Peyer's patch (tissue), 4 donors: ENCODE measurements around the gene HEATR3. TPM values are rescaled to one million over a fixed set of nuclear protein-coding genes. Genes with fewer than 3 reads are reported as not detected.

Source experiments
- DNase-seq, 3 donors: peaks; one replicate each; pipeline ENCODE4 v3.0.0-alpha.2; 2017 to 2019
- H3K27ac ChIP-seq, 4 donors: fragments of 200-600 bp; sonication (generic); one replicate each; pipeline ENCODE4 v1.5.1; 2016 to 2019
- H3K27me3 ChIP-seq, 2 donors: fragments of 200-600 bp; sonication (generic); one replicate each; pipeline ENCODE4 v1.5.1; 2019
- H3K36me3 ChIP-seq, 3 donors: fragments of 200-600 bp; sonication (generic); one replicate each; pipeline ENCODE4 v1.5.1; 2016 to 2019
- H3K4me1 ChIP-seq, 4 donors: fragments of 200-600 bp; sonication (generic); one replicate each; pipeline ENCODE4 v1.5.1; 2016 to 2019
- H3K4me3 ChIP-seq, 4 donors: fragments of 200-600 bp; sonication (generic); 1 replicate in 3 of 4; 2 replicates in 1 of 4; pipeline ENCODE4 v1.5.1; 2016 to 2019; ENCODE audit warnings: mild to moderate bottlenecking in 1 of 4
- H3K9me3 ChIP-seq, 4 donors: fragments of 200-600 bp; sonication (generic); one replicate each; pipeline ENCODE4 v1.5.1; 2016 to 2019; ENCODE audit warnings: mild to moderate bottlenecking in 1 of 4
- CTCF ChIP-seq, 6 experiments: fragments of 450-650 bp in 4 of 6; fragments of 200-600 bp in 2 of 6; sonication (generic) in 1 of 6; IDR thresholded peaks; one replicate each; pipeline ENCODE4 v1.5.1; 2017 to 2019; ENCODE audit warnings: antibody characterized with exemption in 6 of 6, mild to moderate bottlenecking in 3 of 6, moderate library complexity in 1 of 6
- POLR2A ChIP-seq, 2 donors: fragments of 450-650 bp; IDR thresholded peaks; one replicate each; pipeline ENCODE4 v1.5.1; 2017; ENCODE audit warnings: antibody characterized with exemption in 2 of 2, mild to moderate bottlenecking in 2 of 2, moderate library complexity in 2 of 2
- total RNA-seq, 4 donors: library from RNA; depleted of rRNA; stranded (reverse); fragments of >200 nt; gene quantifications; one replicate each; pipeline ENCODE4 v1.1.0, GENCODE V29; 2016

The HEATR3 gene
- total RNA-seq, 4 donors from 2014 or later, result 22.4 to 39.7 (median 29.6) TPM

GRCh38 chr16:50058091-50058771 is 7.5 kb upstream of the HEATR3 start:
- TF ChIP-seq POLR2A (IDR thresholded peaks at IDR 0.05) (no peak), CTCF (IDR thresholded peaks at IDR 0.05) (no peak)
- Histone ChIP-seq H3K9me3 (peaks cover 0 to 7% (median 0%) of the 10 kb centered on the region in 4 donors), H3K4me3 (no peak overlapping the region), H3K4me1 (no peaks in the 10 kb centered on the region), H3K36me3 (no peaks in the 10 kb centered on the region), H3K27ac (no peak overlapping the region), H3K27me3 (no peaks in the 10 kb centered on the region)
- no peak for DNase-seq

GRCh38 chr16:50059111-50059510 is 6.7 kb upstream of the HEATR3 start:
- no peaks in the 10 kb centered on the region for H3K36me3 ChIP-seq
- H3K4me1 ChIP-seq, result no peaks in the 10 kb centered on the region
- no peak overlapping the region for H3K4me3 ChIP-seq
- peaks cover 0 to 7% (median 0%) of the 10 kb centered on the region in 4 donors for H3K9me3 ChIP-seq
- no peaks in the 10 kb centered on the region for H3K27me3 ChIP-seq
- H3K27ac ChIP-seq, result no peak overlapping the region
- no peak for TF ChIP-seq POLR2A (IDR thresholded peaks at IDR 0.05)
- no peak for TF ChIP-seq CTCF (IDR thresholded peaks at IDR 0.05)
- no peak for DNase-seq

GRCh38 chr16:50059669-50060068 is 6.1 kb upstream of the HEATR3 start:
- Histone ChIP-seq H3K36me3 (no peaks in the 10 kb centered on the region), H3K4me1 (no peaks in the 10 kb centered on the region), H3K27ac (no peak overlapping the region), H3K9me3 (peaks cover 0 to 7% (median 0%) of the 10 kb centered on the region in 4 donors), H3K4me3 (no peak overlapping the region), H3K27me3 (no peaks in the 10 kb centered on the region)
- TF ChIP-seq CTCF (IDR thresholded peaks at IDR 0.05), result no peak
- TF ChIP-seq POLR2A (IDR thresholded peaks at IDR 0.05), result no peak
- DNase-seq, result no peak

GRCh38 chr16:50061326-50061725 is 4.4 kb upstream of the HEATR3 start:
- Histone ChIP-seq H3K4me1 (no peaks in the 10 kb centered on the region), H3K36me3 (no peaks in the 10 kb centered on the region), H3K27ac (no peak overlapping the region), H3K4me3 (no peak overlapping the region), H3K9me3 (peaks cover 0 to 4% (median 0%) of the 10 kb centered on the region in 4 donors), H3K27me3 (no peaks in the 10 kb centered on the region)
- TF ChIP-seq POLR2A (IDR thresholded peaks at IDR 0.05) (no peak), CTCF (IDR thresholded peaks at IDR 0.05) (no peak)
- DNase-seq, result no peak

GRCh38 chr16:50065241-50065623 is 538 bp upstream of the HEATR3 start:
- H3K4me1 ChIP-seq, result peaks cover 0 to 18% (median 4%) of the 10 kb centered on the region in 4 donors
- no peak for DNase-seq
- no peaks in the 10 kb centered on the region for H3K9me3 ChIP-seq
- TF ChIP-seq POLR2A (IDR thresholded peaks at IDR 0.05) (no peak), CTCF (IDR thresholded peaks at IDR 0.05) (no peak)
- H3K27ac ChIP-seq, result peak overlapping the region in 3 of 4 donors; percentile 88 to 98 (median 94)
- no peaks in the 10 kb centered on the region for H3K27me3 ChIP-seq
- peaks cover 0 to 12% (median 0%) of the 10 kb centered on the region in 3 donors for H3K36me3 ChIP-seq
- H3K4me3 ChIP-seq, result peak overlapping the region in 3 of 4 donors; percentile 64 to 98 (median 92)
